Measurements from ENCODE around the gene PIK3R5. TPM values are rescaled to one million over a fixed set of nuclear protein-coding genes. Genes with fewer than 3 reads are reported as not detected.

The PIK3R5 gene
- total RNA-seq, 1 donor from 2014 or later: 0.29 TPM

GRCh38 chr17:8872036-8872704 is 93.3 kb downstream of the PIK3R5 start:
- no peak for DNase-seq (ENCODE audit: extremely low spot score, unreplicated experiment)
- H3K27ac Mint-ChIP-seq: no peak overlapping the region
- peaks cover 15% of the 10 kb centered on the region for H3K4me1 Mint-ChIP-seq (ENCODE audit: unreplicated experiment)
- no peaks in the 10 kb centered on the region for H3K9me3 Mint-ChIP-seq
- no peak overlapping the region for H3K4me3 Mint-ChIP-seq
- peaks cover 36% of the 10 kb centered on the region for H3K27me3 Mint-ChIP-seq
- no peak for TF ChIP-seq CTCF (conservative IDR thresholded peaks at IDR 0.05)
- no peaks in the 10 kb centered on the region for H3K36me3 Mint-ChIP-seq

- Mint-ChIP-seq H3K4me3 (no peak overlapping the region), H3K36me3 (no peaks in the 10 kb centered on the region), H3K4me1 (ENCODE audit: unreplicated experiment) (peaks cover 15% of the 10 kb centered on the region), H3K9me3 (no peaks in the 10 kb centered on the region), H3K27me3 (peaks cover 39% of the 10 kb centered on the region), H3K27ac (no peak overlapping the region)
- no peak for TF ChIP-seq CTCF (conservative IDR thresholded peaks at IDR 0.05)
- no peak for DNase-seq (ENCODE audit: extremely low spot score, unreplicated experiment)
These were observed 94.4 kb downstream of the PIK3R5 start for GRCh38 chr17:8871081-8871581.

GRCh38 chr17:8870406-8871040 is 95.0 kb downstream of the PIK3R5 start:
- no peak for DNase-seq (ENCODE audit: extremely low spot score, unreplicated experiment)
- peaks cover 39% of the 10 kb centered on the region for H3K27me3 Mint-ChIP-seq
- H3K4me1 Mint-ChIP-seq (ENCODE audit: unreplicated experiment): peaks cover 15% of the 10 kb centered on the region
- no peak overlapping the region for H3K27ac Mint-ChIP-seq
- H3K4me3 Mint-ChIP-seq: no peak overlapping the region
- no peaks in the 10 kb centered on the region for H3K9me3 Mint-ChIP-seq
- no peak for TF ChIP-seq CTCF (conservative IDR thresholded peaks at IDR 0.05)
- no peaks in the 10 kb centered on the region for H3K36me3 Mint-ChIP-seq

- H3K27me3 Mint-ChIP-seq: peaks cover 40% of the 10 kb centered on the region
- DNase-seq (ENCODE audit: extremely low spot score, unreplicated experiment): no peak
- no peak overlapping the region for H3K27ac Mint-ChIP-seq
- no peak overlapping the region for H3K4me3 Mint-ChIP-seq
- no peaks in the 10 kb centered on the region for H3K9me3 Mint-ChIP-seq
- H3K4me1 Mint-ChIP-seq (ENCODE audit: unreplicated experiment): peaks cover 10% of the 10 kb centered on the region
- H3K36me3 Mint-ChIP-seq: no peaks in the 10 kb centered on the region
- no peak for TF ChIP-seq CTCF (conservative IDR thresholded peaks at IDR 0.05)
These were observed 96.2 kb downstream of the PIK3R5 start for GRCh38 chr17:8869114-8869815.

- no peak for DNase-seq (ENCODE audit: extremely low spot score, unreplicated experiment)
- peaks cover 35% of the 10 kb centered on the region for H3K27me3 Mint-ChIP-seq
- no peaks in the 10 kb centered on the region for H3K9me3 Mint-ChIP-seq
- no peaks in the 10 kb centered on the region for H3K36me3 Mint-ChIP-seq
- TF ChIP-seq CTCF (conservative IDR thresholded peaks at IDR 0.05): no peak
- H3K27ac Mint-ChIP-seq: no peak overlapping the region
- H3K4me1 Mint-ChIP-seq (ENCODE audit: unreplicated experiment): peaks cover 5% of the 10 kb centered on the region
- no peak overlapping the region for H3K4me3 Mint-ChIP-seq
These were observed 97.0 kb downstream of the PIK3R5 start for GRCh38 chr17:8868529-8868951.
